HepG2 (cell line): ENCODE measurements around the gene WNK4. TPM values are rescaled to one million over a fixed set of nuclear protein-coding genes. Genes with fewer than 3 reads are reported as not detected.

Source experiments
- ERF ChIP-seq: IDR thresholded peaks from 2 replicates; pipeline ENCODE4 v1.6.1; 2018; ENCODE audit warnings: missing biosample characterization, missing genetic modification reagents
- GZF1 ChIP-seq: sonication (generic); formaldehyde crosslinking; IDR thresholded peaks from 2 replicates; pipeline ENCODE4 v1.5.1; 2020; ENCODE audit warnings: mild to moderate bottlenecking, missing genetic modification reagents
- HCFC1 ChIP-seq: fragments of 150-350 bp; IDR thresholded peaks from 2 replicates; pipeline ENCODE4 v1.6.1; 2014; ENCODE audit warnings: low read depth, low read length
- KDM2A ChIP-seq: sonication (generic); formaldehyde crosslinking; IDR thresholded peaks from 2 replicates; pipeline ENCODE4 v1.4.0; 2020; ENCODE audit warnings: low read depth, missing genetic modification reagents, borderline replicate concordance
- SP5 ChIP-seq: IDR thresholded peaks from 2 replicates; pipeline ENCODE4 v1.6.1; 2016; ENCODE audit warnings: low read depth, borderline replicate concordance
- TSC22D2 ChIP-seq: sonication (generic); formaldehyde crosslinking; IDR thresholded peaks from 2 replicates; pipeline ENCODE4 v1.5.1; 2020; ENCODE audit warnings: missing genetic modification reagents, mild to moderate bottlenecking, borderline replicate concordance
- U2AF2 ChIP-seq: fragments of 200-400 bp; formaldehyde crosslinking; IDR thresholded peaks from 2 replicates; pipeline ENCODE4 v1.6.1; 2017; ENCODE audit warnings: low read depth, mild to moderate bottlenecking, low read length
- ZC3H13 ChIP-seq: sonication (generic); formaldehyde crosslinking; IDR thresholded peaks from 2 replicates; pipeline ENCODE4 v1.8.1; 2023; ENCODE audit warnings: mild to moderate bottlenecking, missing genetic modification reagents, moderate library complexity
- ZFP1 ChIP-seq: IDR thresholded peaks from 2 replicates; pipeline ENCODE4 v1.6.1; 2016
- ZFP62 ChIP-seq: sonication (generic); formaldehyde crosslinking; IDR thresholded peaks from 2 replicates; pipeline ENCODE4 v1.4.0; 2020; ENCODE audit warnings: missing genetic modification reagents
- ZNF350 ChIP-seq: sonication (generic); formaldehyde crosslinking; IDR thresholded peaks from 2 replicates; pipeline ENCODE4 v1.4.0; 2020; ENCODE audit warnings: mild to moderate bottlenecking, low read depth, missing genetic modification reagents, borderline replicate concordance
- ZNF354B ChIP-seq: sonication (generic); formaldehyde crosslinking; IDR thresholded peaks from 2 replicates; pipeline ENCODE4 v1.8.0; 2022; ENCODE audit warnings: mild to moderate bottlenecking, missing genetic modification reagents
- ZNF432 ChIP-seq: sonication (generic); formaldehyde crosslinking; IDR thresholded peaks from 2 replicates; pipeline ENCODE4 v1.5.0; 2020; ENCODE audit warnings: missing genetic modification reagents, mild to moderate bottlenecking, borderline replicate concordance
- ZNF546 ChIP-seq: sonication (generic); formaldehyde crosslinking; conservative IDR thresholded peaks from 2 replicates; pipeline ENCODE4 v1.8.1; 2023; ENCODE audit warnings: mild to moderate bottlenecking, missing genetic modification reagents
- ZNF629 ChIP-seq: sonication (generic); formaldehyde crosslinking; conservative IDR thresholded peaks from 2 replicates; pipeline ENCODE4 v1.5.0; 2020; ENCODE audit warnings: missing genetic modification reagents
- ZNF75D ChIP-seq: sonication (generic); formaldehyde crosslinking; IDR thresholded peaks from 2 replicates; pipeline ENCODE4 v1.8.1; 2023; ENCODE audit warnings: missing genetic modification reagents, mild to moderate bottlenecking, borderline replicate concordance
- ZSCAN29 ChIP-seq: sonication (generic); formaldehyde crosslinking; conservative IDR thresholded peaks from 2 replicates; pipeline ENCODE4 v1.4.0; 2020; ENCODE audit warnings: mild to moderate bottlenecking, missing genetic modification reagents
- polyA plus RNA-seq, 8 experiments: library from polyadenylated mRNA; depleted of rRNA in 3 of 8; stranded (reverse) in 7 of 8; unstranded in 1 of 8; fragments of >200 nt; fragmentation: Illumina TruSeq in 4 of 8; extraction: Trizol in 4 of 8; gene quantifications; 2 replicates each; pipeline versions ENCODE4 v1.2.1 to v1.2.3, GENCODE V29; 2011 to 2016; ENCODE audit warnings: low read depth in 4 of 8, missing spikeins in 1 of 8, mixed read lengths in 1 of 8; ENCODE audit not compliant: insufficient read depth in 1 of 8
- total RNA-seq, 5 experiments: library from RNA; depleted of rRNA; stranded (reverse); fragments of >200 nt; fragmentation: Illumina TruSeq; extraction: Trizol; gene quantifications; 2 replicates each; pipeline ENCODE4 v1.2.3, GENCODE V29; 2016; ENCODE audit warnings: low read depth in 1 of 5
- TF ChIP-seq, protein P1 (sequence below): sonication (generic); formaldehyde crosslinking; conservative IDR thresholded peaks from 2 replicates; pipeline ENCODE4 v1.4.0; 2020; ENCODE audit warnings: missing genetic modification reagents
- TF ChIP-seq, protein P2 (sequence below): sonication (generic); formaldehyde crosslinking; IDR thresholded peaks from 2 replicates; pipeline ENCODE4 v1.4.0; 2020; ENCODE audit warnings: low read depth, mild to moderate bottlenecking, missing genetic modification reagents
- TF ChIP-seq, protein P3 (sequence below): sonication (generic); formaldehyde crosslinking; IDR thresholded peaks from 2 replicates; pipeline ENCODE4 v1.9.0; 2022; ENCODE audit warnings: low read depth, missing genetic modification reagents
- TF ChIP-seq, protein P4 (sequence below): sonication (generic); formaldehyde crosslinking; IDR thresholded peaks from 2 replicates; pipeline ENCODE4 v1.4.0; 2020; ENCODE audit warnings: missing genetic modification reagents

Gene WNK4
- total and polyA plus RNA-seq, 2 of the 13 experiments (the other 11 are each of a cell fraction or from before 2014, with no cell fraction given): 2.7 to 13.7 TPM

DNA sequence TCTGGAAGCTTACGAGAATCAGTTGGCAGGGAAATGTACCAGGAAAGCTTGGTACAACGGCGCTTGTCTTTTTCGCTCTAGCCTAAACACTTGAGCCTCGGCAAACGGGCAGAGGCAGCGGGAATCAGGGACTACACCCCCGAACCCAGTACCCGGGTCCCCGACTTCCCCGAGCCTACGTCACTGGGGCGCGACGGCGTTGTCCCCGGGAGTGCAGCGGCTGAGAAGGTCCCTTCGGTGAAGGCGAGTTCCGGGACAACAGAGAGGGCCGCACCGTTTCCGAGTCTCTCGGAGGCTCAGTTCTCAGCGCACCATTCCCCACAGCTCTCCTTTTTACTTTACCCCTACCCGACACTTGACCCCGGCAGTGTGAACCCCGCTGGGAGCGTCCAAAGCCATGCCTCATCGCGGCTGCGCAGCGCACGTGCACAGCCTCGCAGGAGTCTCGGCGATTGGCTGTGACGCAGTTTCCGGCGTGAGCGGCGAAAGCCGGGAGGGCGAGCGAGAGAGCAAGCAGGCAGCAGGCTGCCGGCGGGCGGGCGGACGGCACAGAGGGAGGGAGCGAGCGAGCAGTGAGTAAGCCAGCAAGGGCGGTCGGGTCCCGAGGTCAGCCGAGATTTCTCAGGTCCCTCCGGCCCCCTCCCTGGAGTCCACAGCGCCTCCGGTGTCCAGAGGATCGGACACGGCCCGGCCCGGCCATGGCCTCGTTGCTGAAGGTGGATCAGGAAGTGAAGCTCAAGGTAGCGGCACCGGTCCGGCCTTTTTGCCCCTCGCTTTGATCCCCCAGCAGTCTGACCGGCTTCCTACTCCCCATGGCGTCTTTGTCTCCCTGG is 52.7 kb downstream of the WNK4 start, which contains the start of gene PSME3 (continued):
- TF ChIP-seq TSC22D2 (CRISPR knock-in tag): peak; percentile 94; the same call in 1 of the 2 replicates
- TF ChIP-seq, protein P1, sequence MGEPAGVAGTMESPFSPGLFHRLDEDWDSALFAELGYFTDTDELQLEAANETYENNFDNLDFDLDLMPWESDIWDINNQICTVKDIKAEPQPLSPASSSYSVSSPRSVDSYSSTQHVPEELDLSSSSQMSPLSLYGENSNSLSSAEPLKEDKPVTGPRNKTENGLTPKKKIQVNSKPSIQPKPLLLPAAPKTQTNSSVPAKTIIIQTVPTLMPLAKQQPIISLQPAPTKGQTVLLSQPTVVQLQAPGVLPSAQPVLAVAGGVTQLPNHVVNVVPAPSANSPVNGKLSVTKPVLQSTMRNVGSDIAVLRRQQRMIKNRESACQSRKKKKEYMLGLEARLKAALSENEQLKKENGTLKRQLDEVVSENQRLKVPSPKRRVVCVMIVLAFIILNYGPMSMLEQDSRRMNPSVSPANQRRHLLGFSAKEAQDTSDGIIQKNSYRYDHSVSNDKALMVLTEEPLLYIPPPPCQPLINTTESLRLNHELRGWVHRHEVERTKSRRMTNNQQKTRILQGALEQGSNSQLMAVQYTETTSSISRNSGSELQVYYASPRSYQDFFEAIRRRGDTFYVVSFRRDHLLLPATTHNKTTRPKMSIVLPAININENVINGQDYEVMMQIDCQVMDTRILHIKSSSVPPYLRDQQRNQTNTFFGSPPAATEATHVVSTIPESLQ (CRISPR knock-in tag): peak; percentile 34; the same call in 1 of the 2 replicates
- peak; percentile 96; the same call in 1 of the 2 replicates for TF ChIP-seq ZNF350 (CRISPR knock-in tag)
- peak; percentile 25 for TF ChIP-seq ZFP1 (CRISPR knock-in tag)
- peak; percentile 63 for TF ChIP-seq HCFC1
- TF ChIP-seq GZF1: peak; percentile 73; the same call in 1 of the 2 replicates
- TF ChIP-seq ERF (CRISPR knock-in tag): peak; percentile 93
- no peak; the same call in 1 of the 2 replicates for TF ChIP-seq SP5
- TF ChIP-seq U2AF2: no peak
- TF ChIP-seq ZNF432: 0 out of 2 replicates have a peak, but pooled peaks have one; percentile 40
- TF ChIP-seq ZNF629 (CRISPR knock-in tag): no peak
- peak; percentile 93 for TF ChIP-seq KDM2A (CRISPR knock-in tag)
- peak; percentile 72 for TF ChIP-seq ZSCAN29 (CRISPR knock-in tag)
- TF ChIP-seq, protein P2, sequence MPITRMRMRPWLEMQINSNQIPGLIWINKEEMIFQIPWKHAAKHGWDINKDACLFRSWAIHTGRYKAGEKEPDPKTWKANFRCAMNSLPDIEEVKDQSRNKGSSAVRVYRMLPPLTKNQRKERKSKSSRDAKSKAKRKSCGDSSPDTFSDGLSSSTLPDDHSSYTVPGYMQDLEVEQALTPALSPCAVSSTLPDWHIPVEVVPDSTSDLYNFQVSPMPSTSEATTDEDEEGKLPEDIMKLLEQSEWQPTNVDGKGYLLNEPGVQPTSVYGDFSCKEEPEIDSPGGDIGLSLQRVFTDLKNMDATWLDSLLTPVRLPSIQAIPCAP (CRISPR knock-in tag): peak; percentile 70; the same call in 1 of the 2 replicates
- TF ChIP-seq, protein P3, sequence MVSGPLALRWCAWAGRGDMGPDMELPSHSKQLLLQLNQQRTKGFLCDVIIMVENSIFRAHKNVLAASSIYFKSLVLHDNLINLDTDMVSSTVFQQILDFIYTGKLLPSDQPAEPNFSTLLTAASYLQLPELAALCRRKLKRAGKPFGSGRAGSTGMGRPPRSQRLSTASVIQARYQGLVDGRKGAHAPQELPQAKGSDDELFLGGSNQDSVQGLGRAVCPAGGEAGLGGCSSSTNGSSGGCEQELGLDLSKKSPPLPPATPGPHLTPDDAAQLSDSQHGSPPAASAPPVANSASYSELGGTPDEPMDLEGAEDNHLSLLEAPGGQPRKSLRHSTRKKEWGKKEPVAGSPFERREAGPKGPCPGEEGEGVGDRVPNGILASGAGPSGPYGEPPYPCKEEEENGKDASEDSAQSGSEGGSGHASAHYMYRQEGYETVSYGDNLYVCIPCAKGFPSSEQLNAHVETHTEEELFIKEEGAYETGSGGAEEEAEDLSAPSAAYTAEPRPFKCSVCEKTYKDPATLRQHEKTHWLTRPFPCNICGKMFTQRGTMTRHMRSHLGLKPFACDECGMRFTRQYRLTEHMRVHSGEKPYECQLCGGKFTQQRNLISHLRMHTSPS (CRISPR knock-in tag): peak; percentile 70
- TF ChIP-seq, protein P4, sequence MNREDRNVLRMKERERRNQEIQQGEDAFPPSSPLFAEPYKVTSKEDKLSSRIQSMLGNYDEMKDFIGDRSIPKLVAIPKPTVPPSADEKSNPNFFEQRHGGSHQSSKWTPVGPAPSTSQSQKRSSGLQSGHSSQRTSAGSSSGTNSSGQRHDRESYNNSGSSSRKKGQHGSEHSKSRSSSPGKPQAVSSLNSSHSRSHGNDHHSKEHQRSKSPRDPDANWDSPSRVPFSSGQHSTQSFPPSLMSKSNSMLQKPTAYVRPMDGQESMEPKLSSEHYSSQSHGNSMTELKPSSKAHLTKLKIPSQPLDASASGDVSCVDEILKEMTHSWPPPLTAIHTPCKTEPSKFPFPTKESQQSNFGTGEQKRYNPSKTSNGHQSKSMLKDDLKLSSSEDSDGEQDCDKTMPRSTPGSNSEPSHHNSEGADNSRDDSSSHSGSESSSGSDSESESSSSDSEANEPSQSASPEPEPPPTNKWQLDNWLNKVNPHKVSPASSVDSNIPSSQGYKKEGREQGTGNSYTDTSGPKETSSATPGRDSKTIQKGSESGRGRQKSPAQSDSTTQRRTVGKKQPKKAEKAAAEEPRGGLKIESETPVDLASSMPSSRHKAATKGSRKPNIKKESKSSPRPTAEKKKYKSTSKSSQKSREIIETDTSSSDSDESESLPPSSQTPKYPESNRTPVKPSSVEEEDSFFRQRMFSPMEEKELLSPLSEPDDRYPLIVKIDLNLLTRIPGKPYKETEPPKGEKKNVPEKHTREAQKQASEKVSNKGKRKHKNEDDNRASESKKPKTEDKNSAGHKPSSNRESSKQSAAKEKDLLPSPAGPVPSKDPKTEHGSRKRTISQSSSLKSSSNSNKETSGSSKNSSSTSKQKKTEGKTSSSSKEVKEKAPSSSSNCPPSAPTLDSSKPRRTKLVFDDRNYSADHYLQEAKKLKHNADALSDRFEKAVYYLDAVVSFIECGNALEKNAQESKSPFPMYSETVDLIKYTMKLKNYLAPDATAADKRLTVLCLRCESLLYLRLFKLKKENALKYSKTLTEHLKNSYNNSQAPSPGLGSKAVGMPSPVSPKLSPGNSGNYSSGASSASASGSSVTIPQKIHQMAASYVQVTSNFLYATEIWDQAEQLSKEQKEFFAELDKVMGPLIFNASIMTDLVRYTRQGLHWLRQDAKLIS (CRISPR knock-in tag): no peak
- peak; percentile 92 for TF ChIP-seq ZC3H13 (CRISPR knock-in tag)
- no peak for TF ChIP-seq ZFP62 (CRISPR knock-in tag)
- peak; percentile 81 for TF ChIP-seq ZNF546
- no peak for TF ChIP-seq ZNF75D (CRISPR knock-in tag)
- no peak for TF ChIP-seq ZNF354B (CRISPR knock-in tag)
